Stimulated activated CD8-positive, alpha-beta memory T cell treated with anti-CD3 and anti-CD28 coated beads, Interleukin-15, amount 100 ng/mL, for 48 hours (primary cell): ENCODE data around the gene PRR14.
"Not testable (repeated sequence)": the region's sequence is repeated elsewhere in the genome, so short reads cannot be mapped to it uniquely, and the experiment has no call there.

Experiments used
- DNase-seq, 2 donors: peaks; one replicate each; pipeline ENCODE4 v3.0.0-alpha.2; 2020; ENCODE audit warnings: low read depth in 2 of 2

Gene PRR14

DNA sequence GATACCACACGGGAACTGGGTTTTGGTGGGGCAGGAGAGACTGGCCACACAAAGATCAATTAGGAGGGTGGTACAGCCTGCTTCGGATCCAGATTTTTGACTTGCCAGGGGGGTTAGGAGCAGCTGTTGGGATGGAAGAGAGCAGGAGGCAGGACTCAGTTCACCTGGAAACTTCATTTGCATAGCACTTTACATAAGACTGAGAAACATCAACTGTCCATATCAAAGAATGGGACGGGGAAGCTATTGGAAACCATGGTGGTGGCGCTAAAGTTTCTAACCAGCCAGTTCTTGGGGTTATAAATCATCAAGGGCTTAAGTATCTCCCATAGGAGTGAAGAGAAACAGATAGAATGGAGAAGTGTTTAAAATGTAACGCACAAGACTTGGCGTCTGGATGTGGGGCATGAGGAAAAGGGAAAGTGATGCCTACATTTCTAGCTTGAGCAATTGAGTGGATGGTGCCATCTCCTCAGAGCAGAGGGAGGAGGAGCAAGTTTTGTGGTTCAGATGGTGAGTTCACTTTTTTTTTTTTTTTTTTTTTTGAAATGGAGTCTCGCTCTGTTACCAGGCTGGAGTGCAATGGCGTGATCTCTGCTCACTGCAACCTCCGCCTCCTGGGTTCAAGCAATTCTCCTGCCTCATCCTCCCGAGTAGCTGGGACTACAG lies 41.8 kb downstream of the PRR14 start:
- DNase-seq, result no peak

GRCh38 chr16:30694926-30695693 lies 44.4 kb downstream of the PRR14 start:
- DNase-seq, result no peak

- not testable (repeated sequence) for DNase-seq
These were observed 45.9 kb downstream of the PRR14 start for GRCh38 chr16:30696646-30697045.

GRCh38 chr16:30697264-30698138 lies 46.7 kb downstream of the PRR14 start:
- DNase-seq, result no peak

- peak; percentile 98 for DNase-seq
These were observed 47.5 kb downstream of the PRR14 start for GRCh38 chr16:30698139-30698815.

DNA sequence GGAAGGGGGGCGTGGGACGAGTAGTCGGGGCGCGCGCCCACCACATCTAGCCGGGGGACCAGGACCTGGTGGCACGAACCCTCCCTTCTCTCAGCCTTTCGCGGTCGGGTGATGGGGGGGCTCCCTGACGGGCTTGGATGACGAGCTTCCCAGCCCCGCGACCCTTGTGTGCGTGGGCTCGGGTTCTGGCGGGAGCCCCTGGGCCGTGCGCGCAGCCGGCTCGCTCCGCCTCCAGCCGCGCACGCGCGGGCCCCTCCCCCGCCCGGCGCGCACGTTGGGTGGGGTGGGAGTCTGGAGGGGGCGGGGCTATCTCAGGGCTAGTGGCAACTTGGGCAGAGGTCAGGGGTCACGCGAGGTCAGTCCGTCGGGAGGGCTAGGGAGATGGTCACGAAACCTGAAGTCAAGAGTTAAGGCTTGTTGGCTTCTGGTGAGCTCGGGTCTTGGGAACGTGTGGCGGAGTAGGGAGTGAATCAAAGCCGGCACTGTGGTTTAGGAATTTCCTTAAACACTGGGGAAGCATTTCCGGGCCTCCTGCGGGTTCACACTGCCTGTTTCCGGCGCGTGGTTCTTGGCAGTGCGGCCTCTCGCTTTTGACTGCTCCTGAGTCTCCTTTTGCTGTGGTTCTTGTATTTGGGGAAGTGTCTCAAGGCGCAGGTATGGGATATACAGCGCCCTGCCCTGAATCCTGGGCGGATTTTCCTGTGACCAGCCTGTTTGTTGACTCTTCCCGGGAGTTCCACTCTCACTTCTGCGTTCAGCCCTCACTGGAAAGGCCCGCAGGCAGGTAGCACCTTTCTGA lies 48.3 kb downstream of the PRR14 start, which contains the start of gene SRCAP:
TSS of gene SRCAP (plus strand) at position 356 of the 799 bp plus-strand sequence. CDS start 1,654 bp downstream, outside the sequence.
- peak; percentile 82 to 84 for DNase-seq

DNA sequence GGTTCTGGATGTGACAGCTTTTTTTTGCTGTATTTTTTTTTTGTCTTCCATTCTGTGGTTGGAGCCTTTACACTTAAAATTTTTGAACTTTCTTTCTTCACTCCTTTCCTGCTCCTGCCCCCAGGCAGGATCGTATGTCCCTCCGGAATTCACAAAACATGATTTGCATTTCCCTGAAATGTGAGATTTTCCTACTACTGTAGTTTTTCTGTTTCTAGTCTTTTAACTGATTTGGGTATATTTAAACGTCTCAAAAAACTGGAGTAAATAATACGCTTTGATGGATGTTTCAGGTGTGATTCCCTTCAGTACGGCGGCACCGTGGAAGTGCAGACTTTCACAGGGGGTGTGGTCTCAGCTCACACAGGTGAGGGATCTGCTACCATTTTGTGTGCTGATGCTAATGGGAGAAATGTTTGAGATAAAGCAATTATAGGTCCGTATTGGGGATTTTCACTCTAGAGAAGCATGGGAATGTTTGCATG lies 48.9 kb downstream of the PRR14 start:
- DNase-seq, result no peak

GRCh38 chr16:30700491-30700890 lies 49.7 kb downstream of the PRR14 start:
- no peak for DNase-seq

GRCh38 chr16:30700971-30701370 lies 50.2 kb downstream of the PRR14 start:
- no peak for DNase-seq

GRCh38 chr16:30703071-30703470 lies 52.3 kb downstream of the PRR14 start:
- not testable (repeated sequence) for DNase-seq

- DNase-seq, result no peak
These were observed 53.2 kb downstream of the PRR14 start for GRCh38 chr16:30703971-30704370.
